Spleen (tissue), 7 donors: ENCODE data around the gene ADAM33.

ENCODE experiments used
- POLR2A ChIP-seq, 3 donors: fragments of 450-650 bp; IDR thresholded peaks; one replicate each; pipeline ENCODE4 v1.5.1; 2017; ENCODE audit warnings: antibody characterized with exemption in 3 of 3, mild to moderate bottlenecking in 1 of 3
- TF ChIP-seq, protein P1 (sequence below), 11 experiments: fragments of 200-600 bp in 7 of 11; fragments of 450-650 bp in 4 of 11; sonication (generic) in 4 of 11; IDR thresholded peaks in 8 of 11; conservative IDR thresholded peaks in 3 of 11; 1 replicate in 7 of 11; 2 replicates in 4 of 11; pipeline versions ENCODE4 v1.4.0 to v1.8.0; 2016 to 2021; ENCODE audit warnings: antibody characterized with exemption in 11 of 11, inconsistent platforms in 4 of 11, mild to moderate bottlenecking in 1 of 11
- donor health status: DM: no; HTN: no; CAD: no; lungs with moderate emphysema.
- donor health status: DM: no; HTN: no; CAD: no.
- donor health status: DM: no; HTN: no; CAD: no.

DNA sequence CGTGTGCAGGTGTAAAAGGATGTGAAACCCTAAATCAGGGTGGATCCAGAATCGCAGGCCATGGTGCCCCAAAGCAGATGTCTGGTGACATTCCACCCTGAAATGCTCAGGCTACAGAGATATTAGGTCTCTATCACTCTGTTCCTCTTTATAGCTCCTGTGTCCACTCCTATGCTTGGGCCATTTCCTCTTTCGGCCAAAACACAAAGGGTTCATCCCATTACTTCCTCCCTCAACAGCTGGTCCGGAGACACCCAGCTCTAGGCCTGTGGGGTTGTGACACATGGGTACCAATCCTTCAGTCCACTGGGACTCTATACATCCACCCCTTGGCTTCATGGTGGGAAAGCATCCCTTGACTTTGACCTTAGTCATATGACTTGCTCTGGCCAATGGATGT is 32.3 kb upstream of the ADAM33 start:
- TF ChIP-seq, protein P1, sequence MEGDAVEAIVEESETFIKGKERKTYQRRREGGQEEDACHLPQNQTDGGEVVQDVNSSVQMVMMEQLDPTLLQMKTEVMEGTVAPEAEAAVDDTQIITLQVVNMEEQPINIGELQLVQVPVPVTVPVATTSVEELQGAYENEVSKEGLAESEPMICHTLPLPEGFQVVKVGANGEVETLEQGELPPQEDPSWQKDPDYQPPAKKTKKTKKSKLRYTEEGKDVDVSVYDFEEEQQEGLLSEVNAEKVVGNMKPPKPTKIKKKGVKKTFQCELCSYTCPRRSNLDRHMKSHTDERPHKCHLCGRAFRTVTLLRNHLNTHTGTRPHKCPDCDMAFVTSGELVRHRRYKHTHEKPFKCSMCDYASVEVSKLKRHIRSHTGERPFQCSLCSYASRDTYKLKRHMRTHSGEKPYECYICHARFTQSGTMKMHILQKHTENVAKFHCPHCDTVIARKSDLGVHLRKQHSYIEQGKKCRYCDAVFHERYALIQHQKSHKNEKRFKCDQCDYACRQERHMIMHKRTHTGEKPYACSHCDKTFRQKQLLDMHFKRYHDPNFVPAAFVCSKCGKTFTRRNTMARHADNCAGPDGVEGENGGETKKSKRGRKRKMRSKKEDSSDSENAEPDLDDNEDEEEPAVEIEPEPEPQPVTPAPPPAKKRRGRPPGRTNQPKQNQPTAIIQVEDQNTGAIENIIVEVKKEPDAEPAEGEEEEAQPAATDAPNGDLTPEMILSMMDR (IDR thresholded peaks at IDR 0.05 in 8 of 11, conservative IDR thresholded peaks at IDR 0.05 in 3 of 11): no peak
- TF ChIP-seq POLR2A (IDR thresholded peaks at IDR 0.05): no peak
